Measurements from ENCODE around the gene ALDOB. TPM values are rescaled to one million over a fixed set of nuclear protein-coding genes. Genes with fewer than 3 reads are reported as not detected.
A peak's percentile ranks its signal among the peaks of the same experiment; 100 is the strongest.
"Not testable (repeated sequence)": the region's sequence is repeated elsewhere in the genome, so short reads cannot be mapped to it uniquely, and the experiment has no call there.

Gene ALDOB
- total RNA-seq, 1 experiment from 2014 or later = not detected

- DNase-seq (ENCODE audit: low spot score) = peak; percentile 74
Observed at GRCh38 chr9:101387871-101388506, 47.6 kb downstream of the ALDOB start.

GRCh38 chr9:101384873-101385536 lies 50.6 kb downstream of the ALDOB start, which contains the start of gene BAAT:
Gene BAAT, minus strand, starts transcription at chr9:101385006. Its CDS starts 13,602 bp downstream, at chr9:101371404.
- not testable (repeated sequence) for DNase-seq (ENCODE audit: low spot score)

- DNase-seq (ENCODE audit: low spot score) = no peak
Observed at GRCh38 chr9:101383361-101383760, 52.2 kb downstream of the ALDOB start.

DNA sequence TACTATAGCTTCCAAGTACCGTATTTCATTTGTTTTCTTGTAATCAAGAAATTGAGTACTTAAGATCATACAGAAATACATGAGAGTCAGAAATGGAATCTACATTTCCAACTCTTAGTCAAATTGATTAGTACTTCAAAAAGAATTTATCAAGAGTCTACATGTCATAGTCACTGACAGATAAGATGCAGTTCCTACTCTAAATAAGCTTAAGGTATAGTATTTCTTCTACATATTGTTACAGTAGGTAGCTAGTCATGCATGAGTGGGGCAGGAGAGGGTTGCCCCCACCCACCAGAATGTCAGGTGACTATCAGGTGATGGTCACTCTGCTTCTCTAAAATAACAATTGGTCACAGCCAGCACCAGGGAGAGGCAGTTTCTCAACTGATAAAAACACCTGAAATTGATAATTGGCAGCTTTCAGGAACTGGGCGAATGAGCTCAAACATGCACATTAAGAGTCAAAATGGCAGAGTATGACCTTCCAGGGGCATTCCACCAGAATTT lies 53.7 kb downstream of the ALDOB start:
- DNase-seq (ENCODE audit: low spot score) = no peak

GRCh38 chr9:101381118-101381517 lies 54.5 kb downstream of the ALDOB start:
- no peak for DNase-seq (ENCODE audit: low spot score)

DNA sequence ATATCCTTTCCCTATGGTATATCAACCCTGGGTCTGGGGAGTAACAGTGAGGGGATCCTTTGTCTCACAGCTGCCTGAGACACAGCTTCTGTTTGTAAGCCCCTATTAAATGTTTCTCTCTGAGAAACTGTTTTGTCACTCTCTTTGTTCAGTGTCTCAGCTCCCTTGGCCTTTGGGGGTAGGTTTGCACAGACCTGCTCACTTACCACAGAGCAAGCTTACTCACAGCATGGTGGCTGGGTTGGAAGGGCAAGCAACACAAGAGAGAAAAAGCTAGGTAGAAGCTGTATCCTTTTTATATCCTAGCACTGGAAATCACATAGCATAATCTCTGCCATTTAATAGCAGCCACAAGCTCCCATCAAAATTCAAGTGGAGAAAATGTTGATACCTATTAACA lies 55.3 kb downstream of the ALDOB start:
- DNase-seq (ENCODE audit: low spot score) = no peak

DNA sequence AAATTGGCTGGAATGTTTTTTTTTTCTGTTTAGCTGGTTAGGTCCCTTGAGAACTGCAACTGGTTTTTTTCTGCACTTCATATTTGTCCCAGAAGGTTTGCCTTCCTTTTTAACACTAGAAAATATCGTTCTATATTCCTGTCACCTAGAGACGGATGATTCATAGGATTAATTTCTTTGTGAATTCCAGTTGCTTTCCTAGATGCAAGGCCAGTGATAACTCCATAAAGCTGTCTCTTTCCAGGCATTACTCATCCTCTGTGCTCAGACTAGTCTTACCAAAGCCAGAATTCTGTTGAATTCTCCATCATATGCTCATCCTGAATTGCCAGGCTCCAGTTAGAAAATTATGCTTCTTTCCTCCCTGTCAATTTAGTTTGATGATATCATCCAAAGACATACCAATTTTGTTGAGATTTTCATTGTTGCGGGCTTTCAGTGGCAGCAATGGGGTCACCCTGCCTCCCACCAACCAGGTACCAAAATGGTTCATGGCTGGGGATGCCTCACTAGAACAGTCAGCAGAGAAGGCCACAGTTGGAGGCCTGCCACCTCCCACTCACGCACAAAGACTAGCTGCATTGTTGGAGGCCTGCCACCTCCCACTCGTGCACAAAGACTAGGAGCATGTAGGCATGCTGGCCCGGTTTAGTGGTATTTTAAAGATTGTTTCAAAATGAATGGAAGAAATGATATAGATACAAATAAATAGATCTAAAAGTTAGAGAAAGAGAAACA lies 59.3 kb downstream of the ALDOB start:
- DNase-seq (ENCODE audit: low spot score) = no peak

- DNase-seq (ENCODE audit: low spot score) = no peak
Observed at GRCh38 chr9:101375546-101375945, 60.0 kb downstream of the ALDOB start.

DNA sequence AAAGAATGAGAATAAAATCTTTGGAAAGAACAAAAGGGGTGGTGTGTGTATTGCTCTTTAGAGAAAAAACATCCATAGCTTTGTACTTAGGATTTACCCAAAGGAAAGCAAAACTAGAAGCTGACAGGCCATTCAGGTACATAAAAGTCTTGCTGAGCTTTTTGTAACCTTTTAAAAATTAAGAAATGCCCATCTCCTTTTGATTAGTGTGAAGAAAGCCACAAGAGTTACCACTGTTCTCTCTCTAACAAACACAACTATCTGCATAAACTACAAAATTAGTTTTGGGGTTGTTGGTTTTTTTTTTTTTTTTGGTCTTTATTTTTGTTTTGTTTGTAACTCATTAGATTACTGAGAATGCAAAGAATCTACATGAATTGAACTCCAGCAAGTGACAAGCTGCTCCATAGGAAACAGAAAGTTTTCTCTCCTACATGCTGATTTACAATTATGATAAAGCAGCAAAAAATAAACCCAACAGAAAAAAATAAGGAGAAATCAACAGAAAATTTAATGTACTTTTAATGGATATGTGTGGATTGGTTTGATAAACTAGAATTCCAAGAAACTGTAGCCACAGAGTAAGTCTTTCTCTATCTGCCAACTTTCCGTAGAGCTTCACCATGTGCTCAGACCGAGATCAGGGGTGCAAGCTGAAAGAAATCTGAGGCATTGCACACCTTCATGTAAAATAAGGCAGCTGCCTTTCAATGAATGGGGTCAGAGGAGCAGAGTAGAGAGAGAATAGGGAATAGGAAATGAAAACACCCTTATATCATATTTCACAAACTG lies 63.1 kb downstream of the ALDOB start:
- no peak for DNase-seq (ENCODE audit: low spot score)

DNA sequence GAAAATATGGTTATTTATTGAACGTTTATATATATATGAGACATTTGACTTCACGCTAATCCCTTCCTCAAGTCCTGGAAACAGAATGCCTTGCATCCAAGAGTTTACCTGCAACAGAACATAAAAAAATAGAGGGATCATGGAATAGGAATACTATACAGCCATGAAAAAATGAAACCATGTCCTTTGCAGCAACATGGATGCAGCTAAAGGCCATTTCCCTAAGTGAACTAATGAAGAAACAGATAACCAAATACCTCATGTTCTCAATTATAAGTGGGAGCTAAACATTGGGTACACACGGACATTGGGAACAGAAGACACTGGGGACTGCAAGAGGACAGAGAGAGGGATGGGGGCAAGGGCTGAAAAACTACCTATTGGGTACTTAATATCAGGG lies 63.8 kb downstream of the ALDOB start:
- DNase-seq (ENCODE audit: low spot score) = no peak

Small RNA genes lying within 50 kb of the gene (small RNA-seq; reads per million reads assigned to genes)
- gene AL353621.2 = not detected

Other genes starting within 250 kb of the ALDOB start
- gene BAAT, start 50.8 kb downstream of the ALDOB start, total RNA-seq (2014; rRNA removed; shearing (Covaris generic)) = 0.28 and 0.57 TPM in 2 replicates
- gene MRPL50, start 37.2 kb downstream of the ALDOB start, total RNA-seq (2014; rRNA removed; shearing (Covaris generic)) = 7.4 and 10.4 TPM in 2 replicates
- 2.0 and 2.1 TPM in 2 replicates for gene ZNF189, start 36.9 kb downstream of the ALDOB start, total RNA-seq (2014; rRNA removed; shearing (Covaris generic))
- gene RNF20, start 98.1 kb upstream of the ALDOB start, total RNA-seq (2014; rRNA removed; shearing (Covaris generic)) = 5.0 and 6.1 TPM in 2 replicates
- gene PPP3R2, start 159.2 kb upstream of the ALDOB start, total RNA-seq (2014; rRNA removed; shearing (Covaris generic)) = not detected in 2 replicates